ENCODE data around the gene MTA1.

The MTA1 gene

DNA sequence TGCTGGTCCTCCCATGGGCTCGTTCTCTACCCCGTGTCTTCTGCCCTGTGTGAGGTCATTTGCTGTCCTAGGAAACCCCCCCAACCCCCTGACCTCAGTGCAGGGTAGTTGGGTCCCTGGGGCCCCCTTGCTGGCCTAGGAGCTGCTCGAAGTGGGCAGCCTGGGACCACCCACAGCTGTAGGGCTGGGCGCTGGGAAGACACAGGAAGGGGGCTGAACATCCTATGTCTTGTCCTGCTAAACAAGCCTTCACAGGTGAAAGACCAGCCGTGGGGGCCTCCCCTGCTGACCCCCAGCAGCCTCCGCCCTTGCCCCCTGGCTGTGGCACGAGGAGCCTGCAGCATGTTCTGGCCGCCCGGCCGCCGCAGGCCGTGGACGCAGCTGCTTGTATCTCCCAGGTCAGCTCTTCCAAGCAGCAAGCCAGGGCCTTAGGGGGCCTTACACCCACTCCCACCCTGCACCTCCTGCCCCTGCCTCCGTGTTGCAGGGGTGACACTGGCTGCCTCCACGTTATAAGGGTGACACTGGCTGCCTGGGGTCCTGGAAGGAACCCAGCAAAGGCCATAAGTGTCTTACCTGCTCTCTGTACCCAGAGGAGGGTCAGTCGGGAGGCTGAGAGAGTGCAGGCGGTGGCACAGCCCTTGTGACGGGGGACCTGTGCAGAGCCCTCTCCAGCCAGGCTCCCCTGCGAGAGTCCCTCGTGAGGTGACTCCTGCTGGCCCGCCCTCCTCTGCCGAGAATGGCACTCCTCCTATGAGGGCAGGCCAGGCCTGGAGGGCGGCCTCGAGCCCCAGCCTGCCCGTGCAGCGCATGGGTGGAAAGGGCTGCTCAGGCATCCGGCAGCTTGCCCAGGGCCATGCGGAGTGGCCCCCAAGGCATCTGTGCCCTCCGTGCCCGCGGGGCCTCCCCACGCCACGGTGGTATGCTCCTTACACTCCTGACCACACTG, 32.8 kb upstream of the MTA1 start:
- DNase-seq (ENCODE audit: extremely low spot score, insufficient read length, low read depth): no peak
- no peak for FAIRE-seq

DNA sequence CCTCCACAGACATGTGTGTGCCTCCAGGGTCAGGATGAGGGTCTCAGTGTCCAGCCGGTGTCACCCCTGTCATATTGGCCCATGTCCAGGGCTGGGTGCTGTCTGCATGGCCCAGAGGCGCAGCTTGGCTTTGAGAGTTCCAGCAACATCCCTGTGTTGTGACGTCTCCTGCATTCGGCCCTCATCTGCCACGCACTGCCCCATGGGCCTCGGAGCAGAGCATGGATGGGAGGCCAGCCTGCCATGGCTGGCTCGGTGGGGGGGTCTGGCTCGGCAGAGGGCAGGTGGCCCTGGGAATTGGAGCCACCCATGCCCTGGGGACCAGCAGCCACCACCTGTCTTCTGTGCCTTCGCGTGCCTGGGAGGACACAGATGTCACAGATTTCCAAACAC, 32.1 kb upstream of the MTA1 start:
- FAIRE-seq (no peak), DNase-seq (ENCODE audit: extremely low spot score, insufficient read length, low read depth) (no peak)

DNA sequence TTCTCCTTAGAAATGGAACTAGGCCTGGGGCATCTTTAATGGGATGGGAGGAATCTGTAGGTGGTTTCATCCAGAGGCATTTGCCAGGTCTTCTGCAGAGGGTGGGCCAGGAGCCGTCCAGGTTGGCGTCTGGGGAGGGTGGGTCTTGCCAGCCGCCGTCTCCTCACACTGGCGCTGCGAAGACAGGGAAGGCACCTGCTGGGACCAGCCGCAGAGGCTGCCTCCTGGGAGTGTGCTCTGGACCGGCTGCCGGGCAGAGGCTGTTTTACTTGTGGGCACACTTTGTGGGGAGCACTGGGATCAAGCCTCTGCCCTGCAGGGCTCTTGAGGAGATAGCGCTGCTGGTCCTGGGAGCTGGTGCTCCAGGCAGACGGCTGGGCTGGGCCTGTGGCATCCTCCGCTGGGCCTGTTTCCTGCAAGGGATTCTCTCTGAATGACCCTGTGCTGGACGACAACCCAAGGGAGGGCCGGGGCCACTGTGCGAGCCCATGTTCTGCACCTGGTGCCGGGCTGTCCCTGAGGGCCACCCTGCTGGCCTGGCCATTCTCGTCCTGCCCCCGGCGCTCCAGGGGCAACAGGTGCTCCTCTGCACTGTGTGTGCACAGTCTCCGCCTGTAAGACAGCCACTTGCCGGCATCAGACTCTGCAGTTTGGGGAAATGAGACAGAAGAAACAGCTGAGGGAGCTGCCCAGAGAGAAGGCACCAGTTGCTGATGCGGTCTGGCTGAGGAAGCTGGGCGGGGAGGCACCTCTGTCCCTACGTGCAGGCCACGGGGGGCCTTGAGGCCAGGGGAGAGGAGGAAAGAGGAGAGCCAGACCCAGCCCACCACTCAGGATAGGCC, 31.3 kb upstream of the MTA1 start:
- FAIRE-seq: no peak
- DNase-seq (ENCODE audit: extremely low spot score, insufficient read length, low read depth): no peak

- no peak for FAIRE-seq
- DNase-seq (ENCODE audit: extremely low spot score, insufficient read length, low read depth): no peak
Observed at GRCh38 chr14:105388976-105389375, 30.7 kb upstream of the MTA1 start.

DNA sequence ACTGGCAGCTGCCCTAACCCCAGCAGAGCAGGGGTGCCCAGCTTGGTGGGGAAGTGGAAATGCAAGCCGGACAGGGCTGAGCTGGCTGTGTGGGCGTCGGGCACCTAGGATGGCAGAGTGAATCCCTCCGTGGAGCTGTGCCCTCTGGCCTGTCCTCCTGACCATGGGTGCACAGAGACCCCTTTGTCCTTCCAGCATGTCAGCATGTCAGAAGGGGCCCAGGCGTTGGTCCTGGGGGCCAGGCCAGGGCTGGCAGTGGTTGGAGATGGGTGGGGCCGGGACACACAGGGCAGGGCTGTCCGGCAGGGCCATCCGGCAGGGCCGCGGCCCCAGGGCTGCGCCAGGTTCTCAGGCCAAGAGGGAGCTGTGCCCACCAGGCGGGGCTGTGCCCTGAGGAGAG, 30.1 kb upstream of the MTA1 start:
- no peak for FAIRE-seq

DNA sequence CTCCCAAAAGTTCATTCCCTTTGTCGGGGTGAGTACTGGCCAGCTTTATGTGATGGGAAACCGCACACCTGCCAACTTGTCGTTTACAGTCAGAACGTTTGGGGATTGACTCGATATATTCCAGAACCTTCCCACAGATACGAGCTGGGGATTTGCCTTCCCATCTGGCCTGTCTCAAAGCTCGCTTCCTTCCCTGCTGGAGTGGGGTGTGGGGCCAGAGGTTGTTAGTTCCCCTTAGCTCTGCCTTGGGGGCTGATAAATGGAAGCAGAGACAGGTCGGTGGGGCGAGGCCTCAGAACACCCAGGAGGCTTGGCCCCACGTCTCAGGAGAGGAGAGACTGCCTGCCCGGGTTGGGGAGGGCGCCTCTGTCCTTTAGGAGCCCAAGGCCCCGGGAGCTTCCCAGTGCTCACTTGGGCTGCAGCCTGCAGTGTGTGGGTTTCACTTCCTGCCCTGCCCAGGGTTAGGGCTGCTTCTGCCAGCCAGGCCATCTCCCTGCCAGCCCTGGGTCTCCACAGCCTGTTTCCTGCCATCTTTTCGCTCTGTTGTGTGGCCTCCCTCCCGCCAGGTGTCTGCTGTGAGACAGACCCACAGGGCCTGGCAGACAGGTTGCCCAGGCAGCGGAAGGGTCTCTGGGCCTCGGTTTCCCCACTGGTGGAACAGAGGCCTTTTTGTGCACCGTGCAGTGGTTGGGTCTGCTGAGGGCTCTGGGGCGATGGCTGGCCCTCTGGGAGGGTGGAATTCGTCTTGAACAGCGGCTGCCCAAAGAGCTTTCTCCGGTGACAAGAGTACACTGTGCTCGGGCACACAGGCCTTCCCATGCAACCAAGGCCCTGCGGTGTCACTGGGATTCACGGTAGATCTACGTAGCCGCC, 29.4 kb upstream of the MTA1 start:
- DNase-seq (ENCODE audit: extremely low spot score, insufficient read length, low read depth) (no peak), FAIRE-seq (no peak)

More for the DNA sequence above, 30.1 kb upstream of the MTA1 start:
- DNase-seq (ENCODE audit: extremely low spot score, insufficient read length, low read depth): no peak

GRCh38 chr14:105390849-105391500, 28.7 kb upstream of the MTA1 start:
- FAIRE-seq: no peak
- DNase-seq (ENCODE audit: extremely low spot score, insufficient read length, low read depth): no peak

- DNase-seq (ENCODE audit: extremely low spot score, insufficient read length, low read depth) (no peak), FAIRE-seq (no peak)
Observed at GRCh38 chr14:105391541-105391940, 28.1 kb upstream of the MTA1 start.

- FAIRE-seq (no peak), DNase-seq (ENCODE audit: extremely low spot score, insufficient read length, low read depth) (no peak)
Observed at GRCh38 chr14:105392131-105393090, 27.2 kb upstream of the MTA1 start.

DNA sequence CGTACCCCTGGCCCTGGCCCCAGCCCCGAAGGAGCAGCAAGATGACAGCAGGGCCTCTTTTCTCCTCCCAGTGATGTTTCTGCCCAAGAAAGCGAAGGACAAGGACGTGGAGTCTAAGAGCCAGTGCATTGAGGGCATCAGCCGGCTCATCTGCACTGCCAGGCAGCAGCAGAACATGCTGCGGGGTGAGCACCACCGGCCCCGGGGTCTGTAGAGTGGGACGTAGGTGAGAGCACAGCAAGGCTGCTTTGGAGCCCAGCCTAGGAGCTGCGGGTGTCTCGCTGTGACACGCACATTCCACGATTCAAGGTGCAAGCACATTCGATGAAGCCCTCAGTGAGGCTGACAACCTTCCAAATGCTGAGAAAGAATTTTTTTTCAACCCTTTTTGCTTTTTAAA, 26.5 kb upstream of the MTA1 start:
- DNase-seq (ENCODE audit: extremely low spot score, insufficient read length, low read depth) (no peak), FAIRE-seq (no peak)

- DNase-seq (ENCODE audit: extremely low spot score, insufficient read length, low read depth): no peak
- FAIRE-seq: no peak
Observed at GRCh38 chr14:105394714-105395537, 24.7 kb upstream of the MTA1 start.

DNA sequence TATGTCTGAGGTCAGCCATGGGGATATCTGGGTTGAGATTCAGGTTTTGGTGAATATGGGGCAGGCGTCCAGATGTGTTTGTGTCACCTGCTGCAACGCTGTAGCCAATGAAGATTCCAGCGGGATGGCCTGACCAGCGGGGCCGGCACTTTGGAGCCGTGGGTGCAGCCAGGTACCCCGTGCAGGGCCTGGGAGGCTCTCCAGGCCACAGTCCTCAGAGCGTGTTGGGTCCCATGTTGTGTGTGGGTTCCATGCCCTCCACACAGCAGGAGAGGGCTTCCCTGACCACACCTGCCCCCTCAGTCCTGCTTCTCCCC, 24.1 kb upstream of the MTA1 start:
- no peak for FAIRE-seq
- DNase-seq (ENCODE audit: extremely low spot score, insufficient read length, low read depth): no peak

- FAIRE-seq: no peak
- DNase-seq (ENCODE audit: extremely low spot score, insufficient read length, low read depth): no peak
Observed at GRCh38 chr14:105397350-105397931, 22.2 kb upstream of the MTA1 start.

GRCh38 chr14:105398044-105398725, 21.4 kb upstream of the MTA1 start, which contains the start of gene TEX22:
Gene TEX22 (plus strand): TSS chr14:105398538. CDS start chr14:105399341, 803 bp downstream.
- DNase-seq (ENCODE audit: extremely low spot score, insufficient read length, low read depth) (peak; percentile 93), FAIRE-seq (peak; percentile 91)

GRCh38 chr14:105398726-105399465, 20.7 kb upstream of the MTA1 start:
- FAIRE-seq (no peak), DNase-seq (ENCODE audit: extremely low spot score, insufficient read length, low read depth) (no peak)

GRCh38 chr14:105399466-105399775, 20.2 kb upstream of the MTA1 start:
- DNase-seq (ENCODE audit: extremely low spot score, insufficient read length, low read depth) (no peak), FAIRE-seq (no peak)
